Peyer's patch (tissue), 4 donors: ENCODE data around the gene CLCN1.

Source experiments
- CTCF ChIP-seq, 6 experiments: fragments of 450-650 bp in 4 of 6; fragments of 200-600 bp in 2 of 6; sonication (generic) in 1 of 6; IDR thresholded peaks; one replicate each; pipeline ENCODE4 v1.5.1; 2017 to 2019; ENCODE audit warnings: antibody characterized with exemption in 6 of 6, mild to moderate bottlenecking in 3 of 6, moderate library complexity in 1 of 6
- POLR2A ChIP-seq, 2 donors: fragments of 450-650 bp; IDR thresholded peaks; one replicate each; pipeline ENCODE4 v1.5.1; 2017; ENCODE audit warnings: antibody characterized with exemption in 2 of 2, mild to moderate bottlenecking in 2 of 2, moderate library complexity in 2 of 2

- TF ChIP-seq CTCF (IDR thresholded peaks at IDR 0.05) (no peak), POLR2A (IDR thresholded peaks at IDR 0.05) (no peak)
Measured at GRCh38 chr7:143346018-143346417, 30.1 kb downstream of the CLCN1 start.
